Caki2 (cell line): ENCODE measurements around the gene METTL22. TPM values are rescaled to one million over a fixed set of nuclear protein-coding genes. Genes with fewer than 3 reads are reported as not detected.

ENCODE experiments used
- DNase-seq: peaks from one replicate; pipeline ENCODE4 v3.0.0-alpha.2; 2015; ENCODE audit warnings: low read depth
- in situ Hi-C: cut with HindIII; loops from 2 replicates; pipeline ENCODE4 v1.10.0; 2016; ENCODE audit warnings: low sequenced_read_pairs, low pct_unique_long_range_greater_than_20kb, mixed read lengths
- total RNA-seq: library from RNA; depleted of rRNA; stranded (reverse); fragments of >200 nt; shearing (Covaris generic); gene quantifications from 2 replicates; pipeline ENCODE4 v1.2.3, GENCODE V29; 2014; ENCODE audit warnings: low replicate concordance

Gene METTL22
- total RNA-seq, 1 experiment from 2014 or later: 44.9 TPM

DNA sequence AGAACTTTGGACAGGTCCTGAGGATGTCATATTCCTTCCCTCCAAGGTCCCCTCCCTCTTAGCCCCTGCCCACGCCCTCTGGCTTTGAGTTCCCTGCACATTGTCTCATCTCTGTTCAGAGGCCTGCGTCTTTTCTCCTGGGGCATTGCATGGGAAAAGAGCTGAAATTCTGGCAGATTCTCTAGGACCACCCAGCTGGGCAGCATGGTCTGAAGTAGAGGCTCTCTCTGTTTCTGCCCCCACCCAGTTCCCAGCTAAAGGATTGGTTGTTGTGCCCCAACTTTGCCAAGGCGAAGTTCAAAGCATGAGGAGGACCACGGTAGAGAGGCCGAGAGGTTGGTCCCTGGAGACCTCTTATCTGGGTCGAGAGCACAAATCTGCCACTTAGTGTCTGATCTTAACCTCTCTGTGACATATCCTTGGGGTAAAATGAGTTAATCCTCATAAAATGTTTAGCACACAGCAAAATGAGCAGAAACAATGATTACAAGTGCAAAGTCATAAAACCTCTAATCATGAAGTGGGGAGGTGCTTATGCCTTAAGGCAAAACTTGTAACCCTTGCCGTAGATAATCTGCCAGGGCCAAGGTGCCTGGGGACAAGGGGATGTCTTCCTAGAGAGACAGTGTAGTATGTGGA is 55.4 kb downstream of the METTL22 start:
- in situ Hi-C loops: no loop called here
- DNase-seq: no peak

DNA sequence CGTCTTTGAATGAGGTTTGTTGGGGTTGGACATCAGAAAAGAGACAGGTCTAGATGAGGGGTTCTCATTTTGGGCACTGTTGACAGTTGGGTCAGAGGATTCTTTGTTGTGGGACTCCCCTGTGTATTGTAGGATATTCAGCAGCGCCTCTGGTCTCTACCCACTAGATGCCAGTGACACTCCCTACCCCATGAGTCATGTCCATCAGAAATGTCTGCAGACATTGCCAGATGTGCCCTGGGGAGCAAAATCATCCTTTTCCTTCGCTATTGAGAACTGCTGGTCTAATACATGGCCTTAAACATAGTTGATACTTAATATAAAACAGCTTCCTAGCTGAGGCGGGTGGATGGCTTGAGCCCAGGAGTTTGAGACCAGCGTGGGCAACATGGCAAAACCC is 56.0 kb downstream of the METTL22 start:
- no peak for DNase-seq
- in situ Hi-C loops: no loop called here

DNA sequence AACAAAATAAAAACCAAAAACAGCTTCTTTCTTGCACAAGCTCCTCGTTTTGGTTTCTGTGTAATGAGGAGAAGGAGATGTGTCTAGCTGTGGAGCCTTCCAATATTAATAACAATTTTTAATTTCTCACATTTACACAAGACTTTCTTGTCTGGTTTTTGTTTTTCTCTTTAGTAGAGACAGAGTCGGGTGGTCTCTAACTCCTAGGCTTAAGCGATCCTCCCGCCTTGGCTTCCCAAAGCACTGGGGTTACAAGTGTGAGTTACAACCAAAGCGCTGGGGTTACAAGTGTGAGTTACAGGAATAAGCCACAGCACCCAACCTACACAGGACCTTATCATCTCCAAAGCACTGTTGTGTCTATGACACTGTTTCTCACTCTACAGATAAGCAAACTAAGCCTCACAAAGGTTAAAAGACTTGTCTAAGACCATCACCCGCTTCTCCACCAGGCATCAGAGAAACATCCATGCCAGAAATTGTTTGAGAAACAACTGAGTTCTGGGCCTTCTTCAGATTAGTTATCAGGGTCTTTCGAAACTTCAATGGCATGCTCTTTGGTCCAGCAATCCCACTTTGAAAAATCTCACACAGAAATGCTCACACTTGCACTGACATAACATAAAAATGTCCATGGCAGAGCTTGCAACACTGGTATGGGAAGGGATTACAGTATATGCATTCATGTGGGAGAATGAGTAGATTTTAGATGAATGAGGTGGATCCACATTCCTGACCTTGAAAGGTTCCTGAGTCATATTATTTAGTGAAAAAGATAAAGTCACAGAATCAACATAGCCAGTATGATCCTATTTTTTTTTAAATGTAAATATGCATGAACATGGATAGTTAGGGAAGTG is 56.8 kb downstream of the METTL22 start:
- no peak for DNase-seq
- in situ Hi-C loops: no loop called here

- DNase-seq: no peak
- in situ Hi-C loops: no loop called here
Observed at GRCh38 chr16:8679151-8679550, 57.7 kb downstream of the METTL22 start.

GRCh38 chr16:8682551-8683259 is 61.2 kb downstream of the METTL22 start:
- DNase-seq: no peak
- in situ Hi-C loops: no loop called here

DNA sequence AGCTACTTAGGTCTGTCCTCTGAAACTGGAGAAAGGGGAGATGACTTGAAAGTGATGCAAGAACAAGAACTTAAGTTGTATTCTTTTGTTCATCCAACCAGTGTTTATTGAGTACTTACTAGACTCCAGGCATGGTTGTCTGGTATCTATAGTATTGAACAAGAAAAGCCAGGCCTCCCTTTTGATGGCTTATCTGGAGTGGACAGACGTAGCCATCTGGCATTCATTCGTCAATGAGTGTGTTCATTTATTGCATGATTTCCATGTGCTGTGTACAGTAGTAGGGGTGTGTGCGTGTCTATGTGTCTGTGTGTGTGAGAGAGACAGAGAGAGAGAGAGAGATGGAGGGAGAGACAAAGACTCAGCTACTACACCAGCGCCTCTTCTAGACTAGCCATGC is 62.1 kb downstream of the METTL22 start:
- no peak for DNase-seq
- in situ Hi-C loops: no loop called here

GRCh38 chr16:8685617-8686016 is 64.1 kb downstream of the METTL22 start:
- in situ Hi-C loops: no loop called here
- no peak for DNase-seq

DNA sequence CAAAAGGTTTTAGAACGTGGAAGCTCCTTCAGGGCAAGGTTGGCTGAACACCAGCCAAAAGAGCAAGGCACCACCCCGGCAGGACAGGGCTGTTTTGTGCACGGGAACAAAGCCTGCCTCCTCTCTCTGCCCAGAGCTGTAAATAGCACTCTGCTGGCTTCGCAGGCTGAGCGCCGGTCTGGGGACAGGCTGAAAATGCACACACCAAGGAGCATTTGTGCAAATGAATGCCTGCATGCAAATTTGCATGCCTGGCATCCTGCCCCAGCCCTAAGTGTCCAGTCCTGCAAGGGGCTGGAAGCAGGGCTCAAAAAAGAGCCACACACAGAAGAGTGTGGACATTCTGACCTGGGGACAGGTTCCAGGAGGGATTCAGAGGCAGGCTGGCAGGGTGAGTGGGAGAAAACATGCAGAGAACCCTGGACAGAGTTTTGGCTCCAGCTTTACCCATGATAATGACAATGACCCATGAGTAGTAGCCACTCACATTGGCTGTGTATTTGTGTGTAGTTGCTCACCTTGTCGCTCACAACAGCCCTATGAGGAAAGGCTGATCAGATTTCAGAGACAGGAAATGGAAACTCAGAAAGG is 64.6 kb downstream of the METTL22 start:
- in situ Hi-C loops: no loop called here
- DNase-seq: no peak

DNA sequence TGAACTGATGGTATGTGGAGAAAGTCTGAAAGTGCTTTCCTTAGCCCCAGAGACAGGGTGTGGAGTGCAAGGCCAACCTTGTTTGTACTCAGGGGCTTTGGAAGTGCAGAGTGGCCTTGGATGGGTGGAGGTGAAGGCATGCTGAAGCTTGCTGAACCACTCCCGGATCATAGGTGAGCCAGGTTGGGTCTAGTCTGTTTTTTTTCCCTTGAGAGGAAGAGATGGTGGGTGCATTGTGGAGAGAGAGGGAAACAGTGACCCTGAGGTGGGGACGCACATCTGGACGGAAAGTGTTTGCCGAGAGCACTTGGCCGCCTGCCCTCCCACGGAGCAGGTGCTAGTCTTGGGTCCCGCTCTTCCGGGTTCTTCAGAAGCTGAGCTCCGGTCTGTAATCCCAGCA is 65.4 kb downstream of the METTL22 start:
- DNase-seq: no peak
- in situ Hi-C loops: no loop called here

GRCh38 chr16:8689686-8690085 is 68.2 kb downstream of the METTL22 start:
- in situ Hi-C loops: no loop called here
- DNase-seq: no peak

- no peak for DNase-seq
- in situ Hi-C loops: no loop called here
Observed at GRCh38 chr16:8691728-8692127, 70.2 kb downstream of the METTL22 start.

DNA sequence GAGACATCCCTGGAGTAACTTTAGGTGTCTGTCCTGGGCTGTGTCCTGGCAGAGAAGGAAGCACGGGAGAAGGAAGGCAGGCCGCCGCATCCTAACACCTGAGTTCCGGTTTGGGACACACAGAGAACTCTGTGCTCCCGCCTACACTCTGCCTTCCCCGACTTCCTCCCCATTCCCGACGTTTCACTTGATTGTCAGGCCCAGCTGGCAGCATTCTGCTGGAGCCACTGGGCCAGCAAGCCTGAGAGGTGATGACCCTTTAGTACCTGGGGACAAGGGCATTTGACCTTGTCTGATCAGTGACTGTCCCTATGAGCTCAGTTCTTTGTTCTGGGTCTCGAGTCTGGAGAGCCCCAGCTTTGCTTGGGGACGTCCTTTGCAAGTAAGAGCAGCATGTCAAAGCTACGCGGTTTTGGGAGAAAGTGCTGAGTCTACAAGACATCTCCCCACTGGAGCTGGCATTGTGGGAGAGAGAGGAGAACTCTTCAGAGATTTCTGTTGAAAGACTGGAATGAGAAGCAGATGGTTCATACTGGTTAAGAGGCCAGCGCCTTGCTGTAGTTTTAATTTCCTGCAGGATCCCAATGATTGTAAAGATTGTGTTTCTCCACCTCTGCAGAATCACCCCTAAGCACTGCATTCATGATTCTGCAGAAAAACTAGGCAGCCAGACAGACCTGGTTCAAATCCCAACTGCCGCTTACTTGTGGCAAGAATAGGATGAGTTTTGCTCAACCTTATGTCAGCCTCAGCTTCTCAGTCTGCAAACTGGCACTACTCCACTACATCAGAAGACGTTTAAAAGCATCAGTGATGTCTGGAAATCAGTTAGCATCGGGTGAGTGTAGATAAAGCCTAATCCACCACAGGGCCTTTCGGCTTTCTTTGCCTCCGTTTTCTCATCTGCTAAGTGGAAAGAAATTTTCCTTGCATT is 73.6 kb downstream of the METTL22 start:
- in situ Hi-C loops: no loop called here
- DNase-seq: no peak

- in situ Hi-C loops: no loop called here
- DNase-seq: no peak
Observed at GRCh38 chr16:8696880-8697279, 75.4 kb downstream of the METTL22 start.

GRCh38 chr16:8697965-8698364 is 76.5 kb downstream of the METTL22 start:
- in situ Hi-C loops: no loop called here
- no peak for DNase-seq
